ENCODE data around the gene TRERF1.

TRERF1 gene

DNA sequence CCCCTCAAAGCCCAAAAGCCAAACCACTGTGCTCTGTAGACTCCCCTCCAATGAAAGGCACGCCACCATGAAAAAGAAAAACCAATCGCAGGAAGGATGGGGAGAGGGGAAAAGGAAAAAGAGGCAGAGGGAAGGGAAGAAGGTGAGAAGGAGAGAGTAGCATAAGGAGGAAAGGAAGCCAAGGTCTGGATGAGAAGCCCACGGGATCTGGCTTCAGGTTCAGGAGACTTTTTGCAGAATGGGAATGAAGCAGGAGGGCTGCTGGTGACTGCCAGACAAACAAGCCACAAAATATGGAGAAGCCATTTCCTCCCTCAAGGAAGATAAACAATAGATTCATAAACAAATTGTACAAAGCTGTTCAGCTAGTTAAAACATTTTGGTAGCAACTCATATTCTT is 155.1 kb downstream of the TRERF1 start:
- DNase-seq, result no peak

DNA sequence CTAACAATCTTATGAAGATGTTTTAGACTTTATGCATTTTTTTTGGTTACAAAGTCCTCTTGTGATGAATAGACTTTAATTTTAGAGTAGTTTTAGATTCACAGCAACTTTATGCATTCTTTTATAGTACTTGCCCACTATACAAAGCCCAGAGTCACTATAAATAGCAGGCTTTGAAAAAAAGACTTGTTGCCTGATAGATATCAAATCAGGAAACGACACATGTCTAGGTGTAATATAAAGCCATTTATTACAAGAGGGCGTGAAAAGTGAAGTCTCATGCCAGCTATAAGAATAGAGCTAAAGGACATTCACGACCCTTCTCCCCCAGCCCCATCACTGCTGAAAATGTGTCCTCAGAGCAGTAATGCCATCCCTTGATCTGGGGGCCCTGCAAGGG is 156.0 kb downstream of the TRERF1 start:
- DNase-seq, result no peak

DNA sequence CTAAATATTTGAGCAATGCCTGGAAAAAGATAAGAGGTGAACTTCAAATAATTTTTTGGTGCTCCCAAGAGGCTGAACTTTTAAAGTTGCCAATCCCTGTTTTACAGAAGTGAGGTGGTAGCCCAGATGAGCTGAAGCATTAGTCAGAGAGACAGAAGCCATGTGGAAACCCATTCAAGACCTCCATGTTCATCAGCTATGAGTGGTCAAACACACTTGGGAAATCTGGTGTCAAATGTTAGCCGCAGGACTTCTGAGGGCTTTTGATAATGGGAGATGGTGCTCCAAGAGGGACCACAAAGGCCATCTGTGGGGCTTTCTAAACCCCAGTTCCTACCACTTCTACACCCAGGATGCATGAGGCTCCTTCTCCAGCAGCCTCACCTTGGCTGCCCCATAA is 156.5 kb downstream of the TRERF1 start:
- DNase-seq, result no peak

DNA sequence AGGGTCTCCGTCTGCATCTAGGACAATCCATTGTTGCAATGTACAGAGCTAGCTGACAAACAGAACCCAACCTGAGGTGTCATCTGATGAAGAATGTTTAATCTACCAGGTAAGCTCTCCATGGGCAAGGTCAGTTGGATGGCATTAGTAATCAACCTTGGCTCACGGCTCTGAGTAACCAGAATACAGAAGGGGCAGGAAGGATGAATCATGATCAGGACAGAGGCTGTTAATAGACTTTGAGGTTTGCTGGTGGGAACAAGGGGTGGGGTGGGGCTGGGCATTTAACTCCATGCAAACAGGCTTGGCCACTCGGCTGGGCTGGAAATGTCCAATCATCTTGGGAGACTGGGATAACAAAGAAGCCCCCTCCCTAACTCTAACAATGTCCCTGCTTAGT is 157.0 kb downstream of the TRERF1 start:
- no peak for DNase-seq

DNA sequence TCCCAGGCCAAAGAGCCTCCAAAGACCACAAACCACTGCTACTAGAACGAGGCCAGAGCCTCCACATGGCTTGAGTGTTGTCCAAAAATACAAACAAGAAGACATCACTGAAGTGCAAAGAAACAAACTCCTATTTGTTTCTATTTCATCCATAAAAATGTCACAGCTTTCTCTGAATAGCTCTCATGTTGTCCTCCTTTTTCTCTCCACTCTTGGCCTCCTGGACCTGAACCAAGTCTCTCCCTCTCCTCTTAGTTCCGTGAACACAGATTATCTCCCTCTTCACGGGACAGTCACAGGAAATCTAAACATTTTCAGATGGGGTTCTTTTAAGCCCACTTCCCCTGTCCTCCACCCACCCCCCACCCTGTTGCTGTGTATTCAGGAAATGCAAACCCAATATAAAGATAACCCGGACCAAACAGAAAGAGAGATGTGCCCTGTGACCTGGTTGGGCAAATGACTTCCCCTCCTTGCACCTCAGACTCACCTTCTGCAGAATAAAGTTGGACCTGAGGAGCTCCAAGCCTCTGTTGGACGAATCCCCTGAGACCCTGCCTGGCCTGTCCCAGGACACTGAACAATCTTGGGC is 158.2 kb downstream of the TRERF1 start:
- no peak for DNase-seq

DNA sequence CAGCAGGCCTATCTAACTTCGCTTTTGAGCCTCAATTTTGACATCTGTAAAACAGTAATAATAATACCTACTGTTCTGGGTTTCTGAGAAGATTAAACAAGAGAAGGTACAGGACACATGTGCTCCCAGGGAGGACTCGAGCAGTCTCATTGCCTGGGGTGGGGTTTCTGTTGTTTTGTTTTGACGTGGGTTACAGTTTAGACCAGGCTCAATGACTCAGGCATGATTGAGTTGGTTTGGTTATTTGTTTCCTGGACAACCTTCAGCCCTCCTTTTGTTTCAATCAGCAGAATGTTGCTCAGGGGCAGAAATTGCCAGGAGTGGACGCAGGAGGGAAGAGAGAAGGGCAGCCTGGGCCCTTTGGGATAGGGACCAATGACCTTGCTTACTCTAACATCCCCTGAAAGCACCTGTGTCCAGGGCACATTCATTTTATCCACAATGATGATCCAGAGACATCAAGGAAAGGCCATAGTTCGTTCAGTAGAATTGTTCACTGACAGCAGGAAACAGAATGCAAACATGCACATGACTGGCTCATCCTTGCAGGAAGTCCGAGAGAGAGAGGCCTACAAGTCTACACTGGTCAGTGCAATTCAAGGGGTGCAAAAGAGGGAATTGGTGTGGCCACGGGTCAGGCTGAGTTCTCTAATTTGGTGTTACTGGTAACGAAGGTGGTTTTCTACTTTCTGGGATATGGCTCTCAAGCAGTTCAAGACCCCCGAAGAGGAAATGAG is 159.6 kb downstream of the TRERF1 start:
- no peak for DNase-seq

DNA sequence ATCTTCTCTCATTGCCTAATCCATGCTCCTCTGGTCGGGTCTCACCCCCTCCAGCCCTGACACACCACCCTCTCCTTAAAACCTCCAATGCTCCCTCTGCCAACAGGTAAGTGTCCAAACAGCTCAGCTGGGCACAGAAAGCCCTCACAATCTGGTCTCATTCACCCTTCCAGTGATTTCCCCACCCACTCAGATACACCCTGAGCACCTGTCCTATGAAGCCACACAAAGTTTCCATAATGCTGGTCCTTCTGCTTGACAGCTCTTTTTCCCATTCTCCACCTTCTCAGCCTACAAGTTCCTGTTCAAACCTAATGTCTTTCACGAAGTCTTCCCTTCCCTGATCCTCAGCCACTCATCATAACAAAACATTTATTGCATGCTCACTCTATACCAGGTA is 164.0 kb downstream of the TRERF1 start:
- DNase-seq, result no peak

DNA sequence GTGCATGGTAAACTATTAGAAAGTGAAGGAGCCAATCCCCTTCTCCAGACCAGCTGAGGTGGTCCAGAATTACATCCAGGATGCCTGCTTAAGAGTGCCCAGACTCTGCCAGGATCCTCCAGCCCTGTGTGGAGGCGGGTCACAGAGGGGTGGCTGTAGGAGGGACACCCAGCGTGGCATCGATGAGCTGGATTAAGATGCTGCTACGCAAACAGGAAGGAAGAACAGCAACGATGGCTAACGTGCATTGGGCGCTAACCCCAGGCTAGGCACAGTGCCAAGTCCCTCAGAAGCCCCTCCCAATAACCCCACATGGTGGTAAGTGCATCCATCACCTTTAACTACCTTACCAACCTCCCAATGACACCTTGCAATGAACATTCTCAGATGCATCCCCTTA is 170.2 kb downstream of the TRERF1 start:
- DNase-seq, result peak; percentile 63

DNA sequence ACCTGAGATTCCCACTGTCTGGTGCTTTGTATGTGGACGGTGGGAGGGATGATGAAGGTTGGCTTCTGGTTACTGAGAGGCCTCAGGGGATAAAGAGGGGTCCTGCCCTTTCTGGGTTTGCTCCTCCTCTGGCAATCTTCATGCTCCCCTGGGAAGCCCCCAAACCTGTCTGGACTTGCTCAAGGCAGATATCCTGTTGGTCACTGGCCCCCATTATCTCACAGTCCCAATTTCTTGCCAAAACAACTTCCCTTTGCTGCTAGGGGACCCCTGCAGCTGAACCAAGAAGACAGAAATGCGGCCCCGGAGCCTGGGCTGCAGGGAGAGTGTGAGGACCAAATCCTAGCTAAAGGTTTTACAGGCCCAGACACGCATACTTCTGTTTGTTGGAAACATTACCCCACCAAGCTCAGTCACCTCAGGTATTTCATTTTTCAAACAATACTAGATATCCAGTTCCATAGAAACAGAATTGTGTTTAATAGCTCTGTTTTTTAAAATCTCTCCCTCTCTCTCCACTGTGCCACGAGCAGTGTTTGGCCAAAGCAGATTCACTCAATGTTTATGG is 170.7 kb downstream of the TRERF1 start:
- no peak for DNase-seq

DNA sequence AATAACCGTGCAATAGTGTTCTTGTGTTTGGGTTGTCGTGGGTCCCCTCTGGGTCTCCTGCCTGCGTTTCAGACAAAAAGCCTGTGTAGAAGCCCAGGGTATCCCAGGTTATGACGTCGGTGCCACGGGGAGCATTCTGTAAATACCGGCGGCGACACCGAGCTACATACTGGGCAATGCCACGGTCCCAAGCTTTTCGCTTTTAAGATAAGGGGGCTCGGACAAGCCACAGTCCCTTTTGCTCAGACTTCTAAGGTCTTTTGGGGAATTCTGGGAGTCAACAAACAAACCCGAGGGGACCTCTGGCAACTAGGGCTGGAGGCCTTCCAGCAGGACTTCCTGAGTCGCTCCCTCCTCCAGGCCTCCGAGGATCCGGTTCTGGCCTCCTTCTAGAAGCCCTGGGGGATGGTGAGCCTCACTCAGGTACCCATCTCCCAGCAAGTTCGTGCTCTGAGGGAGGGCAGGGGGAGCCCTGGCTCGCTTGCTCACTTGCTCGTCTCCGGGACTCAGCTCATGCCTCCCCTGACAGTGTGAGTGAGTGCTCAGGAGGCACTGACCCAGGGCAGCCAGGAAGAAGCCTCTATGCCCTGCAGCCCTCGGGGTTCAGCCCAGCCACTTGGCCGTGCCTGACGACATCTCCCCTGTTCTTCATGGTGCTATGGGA is 171.6 kb downstream of the TRERF1 start:
- no peak for DNase-seq

DNA sequence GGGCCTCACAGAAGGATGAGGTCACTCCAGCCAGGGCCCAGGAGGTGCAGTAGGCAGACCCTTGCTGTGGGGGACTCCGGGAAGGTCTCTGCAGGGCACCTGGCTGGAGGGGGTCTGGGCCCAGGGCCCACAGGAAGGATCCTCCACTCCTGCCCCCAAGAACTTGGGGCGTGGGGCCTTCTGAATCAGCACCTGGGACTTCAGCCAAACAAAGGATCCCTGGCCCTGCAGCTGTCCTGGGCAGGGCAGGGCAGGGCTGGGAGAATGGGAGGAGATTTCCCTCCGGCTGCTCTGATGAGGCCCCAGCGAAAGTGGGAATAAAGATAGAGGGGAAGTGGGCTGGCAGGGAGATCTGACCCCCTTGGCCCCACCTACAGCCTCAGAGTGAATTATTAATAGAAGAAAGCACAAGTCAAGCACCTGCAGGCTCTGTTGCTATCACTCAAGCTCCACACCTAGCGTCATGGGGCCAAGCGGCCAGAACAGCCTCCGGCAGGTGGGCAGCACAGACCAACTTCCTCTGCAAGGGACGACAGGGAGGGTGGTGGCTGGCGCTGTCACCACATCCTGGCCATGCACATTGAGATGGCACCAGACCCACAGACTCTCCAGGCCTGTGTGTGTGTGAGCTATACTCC is 172.5 kb downstream of the TRERF1 start:
- DNase-seq, result peak; percentile 29

DNA sequence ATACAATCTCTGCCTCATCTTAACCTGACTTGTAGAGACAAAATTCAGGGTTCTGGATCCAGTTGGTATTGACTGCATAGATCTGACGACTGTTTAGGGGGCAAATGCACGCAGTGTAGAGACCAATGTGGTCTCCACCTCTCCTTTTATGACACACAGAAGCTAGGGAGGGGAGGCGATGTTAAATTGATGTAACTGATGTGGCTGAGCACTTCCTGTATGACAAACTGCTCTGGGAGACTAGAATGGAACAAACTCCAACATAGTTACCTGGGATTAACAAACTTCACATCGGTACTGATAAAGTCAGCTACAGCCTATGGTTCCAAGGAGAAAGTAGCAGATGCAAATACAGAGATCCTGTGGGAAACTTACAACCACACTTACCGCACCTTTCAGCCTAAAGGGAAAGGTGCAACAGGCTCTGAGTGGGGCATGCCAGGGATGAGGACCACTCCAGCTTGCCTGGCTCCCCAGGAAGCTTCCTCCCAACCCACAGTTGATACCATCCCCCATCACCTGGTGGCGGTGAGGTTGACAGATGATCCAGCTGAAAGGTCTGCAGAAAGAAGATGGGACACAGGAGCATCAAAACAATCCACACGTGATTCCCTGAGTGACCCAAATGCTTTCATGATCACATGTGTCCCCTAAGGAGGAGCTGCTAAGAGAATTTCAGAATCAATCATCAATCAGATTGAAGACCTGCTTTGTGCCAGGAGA is 173.4 kb downstream of the TRERF1 start:
- no peak for DNase-seq

DNA sequence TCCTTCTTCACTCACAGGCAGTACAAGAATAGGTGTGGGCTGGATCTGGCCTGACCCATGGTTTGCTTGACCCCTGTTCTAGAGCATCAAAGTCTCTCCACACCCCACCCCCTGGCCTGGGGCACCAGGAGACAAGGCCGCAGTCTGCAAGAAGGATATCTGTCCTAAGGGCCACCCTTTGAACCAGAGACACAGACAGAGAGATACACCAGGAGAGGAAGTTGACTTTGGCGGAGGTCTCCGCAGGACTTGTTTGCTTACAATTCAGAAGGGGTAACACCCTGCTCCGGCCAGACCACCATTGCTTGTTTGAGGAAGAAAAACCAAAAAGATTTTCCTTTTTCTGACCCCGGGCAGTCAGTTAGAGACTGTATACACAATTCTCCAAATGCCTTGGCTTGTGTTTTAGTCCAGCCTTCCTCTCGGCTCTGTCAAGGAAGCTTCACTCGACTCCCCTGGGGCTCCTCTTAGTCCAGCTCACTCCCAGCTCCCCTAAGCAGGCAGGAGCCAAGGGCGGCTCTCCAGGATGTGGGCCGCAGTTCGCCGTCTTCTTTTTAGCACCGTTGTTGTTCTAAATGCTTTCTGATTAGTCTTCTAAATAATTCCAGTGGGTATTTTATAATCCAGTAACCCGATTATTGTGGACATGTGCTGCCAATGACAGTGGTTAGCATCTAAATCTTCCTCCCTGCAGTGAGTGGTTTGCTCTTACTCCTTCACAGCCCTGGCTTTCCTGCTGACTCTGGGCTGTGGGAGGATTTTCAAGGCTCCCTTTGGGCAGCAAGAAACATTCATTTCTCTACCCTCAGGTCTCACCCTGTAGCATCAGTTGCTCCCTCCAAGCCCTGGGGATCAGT is 175.5 kb downstream of the TRERF1 start:
- DNase-seq, result no peak

DNA sequence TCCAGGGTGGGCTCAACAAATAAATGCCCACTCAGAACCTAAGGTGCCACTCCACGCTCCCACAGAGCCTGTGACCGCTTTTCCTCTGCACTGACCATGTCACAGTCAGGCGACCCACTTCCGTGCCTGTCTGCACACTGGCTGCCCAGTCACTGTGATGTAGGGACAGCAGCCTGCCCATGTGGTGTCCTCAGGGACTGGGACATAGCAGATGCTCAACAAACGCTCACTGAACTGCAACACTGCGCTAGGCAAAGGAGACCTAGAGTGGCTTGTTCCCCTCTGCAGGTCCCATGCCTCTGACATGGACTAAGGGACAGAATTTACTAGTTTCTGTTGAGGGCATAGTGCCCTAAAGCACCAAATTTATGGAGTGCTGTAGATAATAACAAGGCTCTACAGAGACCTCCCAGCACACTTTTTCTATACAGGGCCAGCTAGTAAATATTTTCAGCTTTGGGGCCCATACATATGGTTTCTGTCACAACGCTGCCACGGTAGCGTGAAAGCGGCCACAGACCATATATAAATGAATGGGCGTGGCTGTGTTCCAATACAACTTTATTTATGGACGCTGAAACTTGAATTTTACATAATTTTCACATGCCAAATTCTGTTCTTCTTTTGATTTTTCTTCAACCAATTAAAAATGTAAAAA is 176.2 kb downstream of the TRERF1 start:
- no peak for DNase-seq

DNA sequence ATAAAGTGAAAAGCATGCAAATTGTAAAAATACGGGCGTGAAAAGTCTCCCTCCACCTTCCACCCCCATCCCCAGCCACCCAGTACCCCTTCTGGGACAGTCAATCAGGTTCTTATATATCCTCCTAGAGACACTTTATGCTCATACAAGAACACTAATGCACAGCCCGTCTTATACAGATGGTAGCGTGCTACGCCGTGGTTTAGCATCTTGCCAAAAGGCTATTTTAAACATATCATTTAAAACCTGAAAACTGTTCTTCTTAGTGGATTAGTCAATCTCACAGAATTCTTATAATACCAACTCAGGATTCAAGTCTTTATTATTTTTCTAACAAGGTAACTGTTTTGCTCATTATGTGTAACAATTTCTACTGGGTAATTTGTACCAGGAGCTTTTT is 176.8 kb downstream of the TRERF1 start:
- no peak for DNase-seq

DNA sequence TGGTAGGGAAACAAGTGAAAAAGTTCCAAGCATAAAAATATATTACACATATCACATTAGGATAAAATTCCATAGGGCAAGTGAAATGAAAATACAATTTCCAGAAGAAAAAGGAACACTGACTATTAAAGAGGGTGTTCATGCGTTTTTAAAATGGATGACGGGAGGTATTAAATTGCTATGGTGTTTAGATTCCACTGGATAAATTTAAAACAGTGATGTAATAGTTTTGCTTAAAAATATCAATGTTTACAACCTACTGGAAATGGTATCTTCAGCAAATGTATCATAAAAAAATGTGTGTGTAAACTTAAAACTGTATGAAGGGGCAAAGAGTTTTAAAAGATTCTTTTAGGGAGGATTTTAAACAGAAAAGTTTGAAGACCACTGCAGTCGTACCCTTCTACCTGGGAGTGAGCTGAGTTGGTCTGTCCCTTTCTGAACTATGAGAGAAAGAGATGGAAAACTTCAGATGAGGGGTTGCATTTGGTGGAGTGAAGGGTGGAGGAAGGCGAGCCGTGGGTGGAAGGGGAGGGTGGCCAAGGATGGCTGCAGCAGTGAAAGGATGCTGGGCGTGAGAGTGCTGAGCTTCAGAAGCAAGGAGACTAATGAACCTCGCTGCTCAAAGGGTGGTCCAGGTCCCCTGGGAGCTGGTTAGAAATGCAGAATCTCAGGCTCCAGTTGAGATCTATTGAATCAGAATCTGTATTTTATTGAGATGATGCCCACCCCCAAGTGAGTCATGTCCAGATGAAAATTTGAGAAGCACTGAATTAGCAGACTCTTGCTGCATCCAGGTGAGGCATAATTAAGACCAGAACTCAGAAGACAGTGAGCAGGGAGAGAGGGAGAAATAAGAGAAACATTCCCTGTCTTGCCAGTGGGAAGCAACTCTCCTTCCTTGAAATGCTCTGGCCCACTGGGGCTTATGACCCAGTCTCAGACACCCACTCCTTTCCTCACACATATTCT is 179.6 kb downstream of the TRERF1 start:
- no peak for DNase-seq

DNA sequence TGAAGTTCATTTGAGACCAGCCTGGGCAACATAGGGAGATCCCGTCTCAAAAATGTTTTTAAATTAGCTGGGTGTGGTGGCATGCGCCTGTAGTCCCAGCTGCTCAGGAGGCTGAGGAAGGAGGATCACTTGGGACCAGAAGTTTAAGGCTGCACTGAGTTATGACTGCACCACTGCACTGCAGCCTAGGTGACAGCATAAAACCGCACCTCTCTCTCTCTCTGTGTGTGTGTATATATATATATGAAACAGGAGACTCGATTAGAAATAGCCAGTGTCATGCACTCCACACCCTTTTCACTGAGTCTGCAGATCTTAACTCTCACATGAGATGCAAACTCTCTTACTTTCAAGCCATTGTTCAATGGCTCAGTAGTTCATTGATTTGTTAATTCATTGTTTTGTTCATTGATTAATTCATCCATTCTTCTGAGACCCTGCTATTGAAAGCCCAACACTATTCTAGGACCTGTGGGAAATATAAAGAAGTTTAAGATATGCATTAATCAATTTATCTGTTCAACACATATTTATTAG is 181.7 kb downstream of the TRERF1 start:
- DNase-seq, result no peak

DNA sequence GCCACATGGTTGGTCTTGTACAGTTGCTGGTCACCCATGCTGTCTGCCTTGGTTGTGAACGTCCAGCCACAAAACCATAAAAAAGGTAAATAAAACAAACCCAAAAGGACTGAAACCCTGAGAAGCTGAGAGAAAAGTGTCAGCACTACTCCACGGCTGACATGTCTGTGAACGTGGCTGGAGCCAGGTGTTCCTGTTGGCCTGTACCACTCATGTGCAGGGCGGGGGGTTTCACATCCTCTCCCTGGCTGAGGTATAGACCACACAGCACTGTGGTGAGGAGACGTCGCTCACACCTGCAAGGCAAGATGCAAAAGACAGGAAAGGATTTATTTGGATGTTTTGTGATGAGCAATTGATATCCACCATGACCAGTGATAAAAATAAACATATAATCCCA is 182.2 kb downstream of the TRERF1 start:
- DNase-seq, result peak; percentile 47

DNA sequence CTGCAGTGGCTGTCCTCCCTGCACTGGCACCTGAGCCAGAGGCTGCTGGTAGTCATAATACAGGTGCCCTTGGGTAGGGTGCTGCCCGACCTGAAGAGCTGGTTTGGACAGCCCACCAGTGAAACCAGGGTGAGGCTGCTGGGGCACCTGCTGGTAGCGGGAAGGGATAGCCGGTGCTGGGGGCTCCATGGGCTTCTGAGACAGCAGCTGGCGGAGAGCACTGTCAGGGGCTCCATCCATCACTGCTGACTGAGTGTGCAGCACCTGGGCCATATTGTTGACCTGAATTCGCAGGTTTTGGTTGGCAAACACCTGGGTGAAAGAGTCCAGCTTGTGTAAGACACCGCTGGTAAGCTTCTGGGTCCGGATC is 182.9 kb downstream of the TRERF1 start:
- DNase-seq, result no peak

All from CD4-positive, alpha-beta T cell treated with Interleukin-15 for 1 hour (primary cell).